Type B pancreatic cell (in vitro differentiated cells): Measurements from ENCODE around the gene DBH. TPM values are rescaled to one million over a fixed set of nuclear protein-coding genes. Genes with fewer than 3 reads are reported as not detected.
A peak's percentile ranks its signal among the peaks of the same experiment; 100 is the strongest.

Experiments used
- DNase-seq: peaks from one replicate; pipeline ENCODE4 v3.0.0; 2021; ENCODE audit warnings: mixed read lengths; ENCODE audit not compliant: unreplicated experiment; ENCODE audit errors: extremely low spot score
- H3K27ac Mint-ChIP-seq: 2 replicates; pipeline ENCODE4 v1.8.0; 2021; ENCODE audit warnings: mild to moderate bottlenecking, mixed read lengths
- H3K27me3 Mint-ChIP-seq: 2 replicates; pipeline ENCODE4 v1.8.0; 2021; ENCODE audit warnings: mixed read lengths
- H3K36me3 Mint-ChIP-seq: 2 replicates; pipeline ENCODE4 v1.8.0; 2021; ENCODE audit warnings: mixed read lengths
- H3K4me1 Mint-ChIP-seq: one replicate; pipeline ENCODE4 v1.8.0; 2021; ENCODE audit warnings: mixed read lengths; ENCODE audit not compliant: unreplicated experiment
- H3K4me3 Mint-ChIP-seq: 2 replicates; pipeline ENCODE4 v1.8.0; 2021; ENCODE audit warnings: mild to moderate bottlenecking, mixed read lengths
- H3K9me3 Mint-ChIP-seq: 2 replicates; pipeline ENCODE4 v1.8.0; 2021; ENCODE audit warnings: mixed read lengths
- total RNA-seq: library from RNA; stranded (reverse); gene quantifications from 2 replicates; pipeline ENCODE4 v1.2.1, GENCODE V29; 2021; ENCODE audit warnings: low replicate concordance
- TF ChIP-seq, protein P1 (sequence below): fragments of 200-600 bp; sonication (generic); conservative IDR thresholded peaks from 2 replicates; pipeline ENCODE4 v1.5.0; 2021; ENCODE audit warnings: antibody characterized with exemption, mild to moderate bottlenecking

Gene DBH
- total RNA-seq, 1 donor from 2014 or later, result 0.12 TPM

DNA sequence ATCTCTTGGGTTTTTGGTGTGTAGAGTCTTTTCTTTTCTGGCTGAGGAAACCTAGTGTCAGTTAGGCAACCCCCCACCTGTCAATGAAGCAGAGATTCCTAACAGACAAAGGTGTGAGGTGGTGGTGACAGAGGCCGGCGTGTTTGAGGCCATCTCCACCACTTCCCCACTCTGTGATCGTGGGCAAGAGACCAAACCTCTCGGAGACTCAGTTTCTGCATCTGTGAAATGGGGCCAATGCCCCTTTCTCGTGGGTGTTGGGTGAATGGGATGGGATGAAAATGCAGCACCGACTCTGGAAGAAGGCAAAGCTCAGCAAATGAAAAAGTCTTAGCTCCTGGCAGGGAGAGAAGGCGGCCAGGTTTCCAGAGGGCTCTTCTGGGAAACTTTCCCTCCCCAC is 27.8 kb upstream of the DBH start:
- H3K36me3 Mint-ChIP-seq, result no peaks in the 10 kb centered on the region
- no peak overlapping the region for H3K4me3 Mint-ChIP-seq
- no peaks in the 10 kb centered on the region for H3K4me1 Mint-ChIP-seq
- TF ChIP-seq, protein P1, sequence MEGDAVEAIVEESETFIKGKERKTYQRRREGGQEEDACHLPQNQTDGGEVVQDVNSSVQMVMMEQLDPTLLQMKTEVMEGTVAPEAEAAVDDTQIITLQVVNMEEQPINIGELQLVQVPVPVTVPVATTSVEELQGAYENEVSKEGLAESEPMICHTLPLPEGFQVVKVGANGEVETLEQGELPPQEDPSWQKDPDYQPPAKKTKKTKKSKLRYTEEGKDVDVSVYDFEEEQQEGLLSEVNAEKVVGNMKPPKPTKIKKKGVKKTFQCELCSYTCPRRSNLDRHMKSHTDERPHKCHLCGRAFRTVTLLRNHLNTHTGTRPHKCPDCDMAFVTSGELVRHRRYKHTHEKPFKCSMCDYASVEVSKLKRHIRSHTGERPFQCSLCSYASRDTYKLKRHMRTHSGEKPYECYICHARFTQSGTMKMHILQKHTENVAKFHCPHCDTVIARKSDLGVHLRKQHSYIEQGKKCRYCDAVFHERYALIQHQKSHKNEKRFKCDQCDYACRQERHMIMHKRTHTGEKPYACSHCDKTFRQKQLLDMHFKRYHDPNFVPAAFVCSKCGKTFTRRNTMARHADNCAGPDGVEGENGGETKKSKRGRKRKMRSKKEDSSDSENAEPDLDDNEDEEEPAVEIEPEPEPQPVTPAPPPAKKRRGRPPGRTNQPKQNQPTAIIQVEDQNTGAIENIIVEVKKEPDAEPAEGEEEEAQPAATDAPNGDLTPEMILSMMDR, result no peak
- no peaks in the 10 kb centered on the region for H3K9me3 Mint-ChIP-seq
- H3K27me3 Mint-ChIP-seq, result peaks cover 85% of the 10 kb centered on the region
- no peak for DNase-seq
- no peak overlapping the region for H3K27ac Mint-ChIP-seq

DNA sequence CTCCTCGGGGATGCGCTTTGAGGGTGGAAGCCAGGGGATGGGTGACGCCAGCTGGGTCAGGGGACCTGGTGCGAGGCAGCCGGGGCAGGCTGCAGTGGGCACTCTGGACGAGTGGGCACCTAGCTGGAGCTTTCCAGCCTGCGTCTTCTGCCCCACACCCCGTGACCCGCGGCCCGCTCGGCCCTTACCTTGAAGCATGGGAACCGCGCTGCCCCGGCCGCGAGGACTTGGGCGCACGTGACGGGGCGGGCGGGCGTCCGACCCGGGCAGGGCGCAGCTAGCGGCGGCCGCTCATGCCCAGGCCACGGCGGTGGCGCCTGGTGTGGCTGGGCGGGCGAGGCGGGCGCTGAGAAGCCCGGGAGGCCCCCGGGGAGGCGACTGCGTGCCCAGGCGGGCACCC is 27.3 kb upstream of the DBH start:
- TF ChIP-seq, protein P1, result no peak
- Mint-ChIP-seq H3K27ac (no peak overlapping the region), H3K4me1 (no peaks in the 10 kb centered on the region), H3K27me3 (peaks cover 89% of the 10 kb centered on the region), H3K36me3 (no peaks in the 10 kb centered on the region), H3K4me3 (no peak overlapping the region), H3K9me3 (no peaks in the 10 kb centered on the region)
- DNase-seq, result no peak

DNA sequence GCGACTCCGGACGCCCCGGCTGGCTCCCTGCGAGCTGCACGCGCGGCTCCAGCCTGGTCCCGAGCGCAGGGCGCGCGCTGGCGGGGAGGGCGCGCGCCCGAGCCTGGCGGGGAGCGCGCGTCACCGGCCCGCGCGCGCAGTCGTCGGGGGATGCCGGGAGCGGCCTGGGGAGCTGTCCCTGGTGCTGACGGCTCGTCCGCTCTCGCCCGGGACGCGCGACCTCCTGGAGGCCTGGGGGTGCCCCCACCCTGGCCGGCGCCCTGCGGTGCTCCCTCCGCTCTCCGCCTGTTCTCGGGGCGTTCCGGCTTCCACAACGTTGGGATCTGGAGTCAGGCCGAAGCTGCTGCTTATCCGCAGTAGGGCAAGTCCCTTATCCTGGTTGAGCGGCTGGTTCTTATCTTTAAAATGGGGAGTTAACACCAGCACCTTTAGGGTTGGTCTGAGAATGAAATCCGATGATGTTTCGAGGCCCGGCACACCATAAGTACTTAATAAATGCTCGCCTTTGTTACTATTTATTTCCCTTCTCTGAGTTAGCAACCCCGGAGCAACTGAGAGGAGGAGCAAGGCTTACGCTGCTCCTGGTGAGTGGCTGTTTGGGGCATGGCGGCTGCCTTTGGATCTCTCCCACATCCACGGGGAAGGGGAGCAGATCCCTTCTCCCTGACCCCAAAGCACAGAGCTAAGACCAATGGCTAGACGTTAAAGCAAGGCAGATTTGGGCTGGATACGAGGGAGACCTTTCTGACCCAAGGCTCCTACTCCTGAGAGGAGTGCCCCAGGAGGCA is 26.7 kb upstream of the DBH start, which contains the start of gene FAM163B:
Gene FAM163B, minus strand, starts transcription at position 79 of the 788 bp plus-strand sequence. CDS start 29,166 bp downstream, outside the sequence.
- Mint-ChIP-seq H3K36me3 (no peaks in the 10 kb centered on the region), H3K4me3 (peak within 1 kb of the TSS; percentile 67), H3K4me1 (no peaks in the 10 kb centered on the region), H3K27me3 (peaks cover 89% of the 10 kb centered on the region), H3K27ac (no peak within 1 kb of the TSS), H3K9me3 (no peaks in the 10 kb centered on the region)
- TF ChIP-seq, protein P1, result no peak
- DNase-seq, result no peak

DNA sequence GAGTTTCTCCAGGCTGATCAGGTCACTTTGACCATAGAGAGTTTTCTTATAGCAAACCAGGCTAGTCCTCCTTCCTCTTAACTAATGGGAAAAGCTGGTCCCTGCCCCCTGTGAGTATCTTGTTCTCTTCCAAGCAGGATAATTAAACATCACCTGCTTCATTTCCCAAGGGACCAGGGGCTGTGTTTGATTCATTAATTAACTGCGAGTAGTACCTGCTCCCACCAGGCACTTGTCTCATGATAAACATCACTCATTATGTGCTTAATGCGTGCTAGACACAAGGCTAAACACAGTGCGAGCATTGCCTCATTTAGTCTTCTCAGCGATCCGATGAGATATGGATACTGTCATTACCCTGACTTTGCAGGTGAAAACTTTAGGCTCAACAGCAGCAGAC is 25.3 kb upstream of the DBH start:
- H3K4me3 Mint-ChIP-seq, result no peak overlapping the region
- no peak overlapping the region for H3K27ac Mint-ChIP-seq
- H3K27me3 Mint-ChIP-seq, result peaks cover 90% of the 10 kb centered on the region
- TF ChIP-seq, protein P1, result no peak
- no peak for DNase-seq
- H3K9me3 Mint-ChIP-seq, result no peaks in the 10 kb centered on the region
- no peaks in the 10 kb centered on the region for H3K4me1 Mint-ChIP-seq
- no peaks in the 10 kb centered on the region for H3K36me3 Mint-ChIP-seq

DNA sequence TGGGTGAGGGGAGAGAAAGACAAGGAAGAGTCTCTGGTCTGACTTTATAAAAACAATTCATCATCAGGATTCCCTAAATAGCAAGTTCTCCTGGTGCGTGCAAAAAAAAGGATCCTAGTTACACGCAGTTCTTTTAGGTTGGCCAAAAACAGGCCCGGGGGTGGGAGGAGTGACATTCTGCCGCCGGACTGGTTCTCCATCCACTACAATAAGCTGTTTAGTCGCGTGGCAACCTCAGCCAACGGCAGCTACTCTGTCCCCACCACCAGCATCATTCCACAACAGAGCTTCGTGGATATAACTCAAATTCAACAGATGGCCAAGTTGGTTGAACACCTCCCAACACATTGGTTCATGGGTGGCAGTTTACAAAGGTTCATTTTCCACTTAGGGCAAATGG is 24.1 kb upstream of the DBH start:
- Mint-ChIP-seq H3K9me3 (no peaks in the 10 kb centered on the region), H3K27me3 (peaks cover 83% of the 10 kb centered on the region), H3K36me3 (no peaks in the 10 kb centered on the region), H3K4me1 (no peaks in the 10 kb centered on the region), H3K4me3 (no peak overlapping the region), H3K27ac (no peak overlapping the region)
- TF ChIP-seq, protein P1, result no peak
- DNase-seq, result no peak
